ENCODE data around the gene EEF2.
"Not testable (repeated sequence)": the region's sequence is repeated elsewhere in the genome, so short reads cannot be mapped to it uniquely, and the experiment has no call there.

EEF2 gene

DNA sequence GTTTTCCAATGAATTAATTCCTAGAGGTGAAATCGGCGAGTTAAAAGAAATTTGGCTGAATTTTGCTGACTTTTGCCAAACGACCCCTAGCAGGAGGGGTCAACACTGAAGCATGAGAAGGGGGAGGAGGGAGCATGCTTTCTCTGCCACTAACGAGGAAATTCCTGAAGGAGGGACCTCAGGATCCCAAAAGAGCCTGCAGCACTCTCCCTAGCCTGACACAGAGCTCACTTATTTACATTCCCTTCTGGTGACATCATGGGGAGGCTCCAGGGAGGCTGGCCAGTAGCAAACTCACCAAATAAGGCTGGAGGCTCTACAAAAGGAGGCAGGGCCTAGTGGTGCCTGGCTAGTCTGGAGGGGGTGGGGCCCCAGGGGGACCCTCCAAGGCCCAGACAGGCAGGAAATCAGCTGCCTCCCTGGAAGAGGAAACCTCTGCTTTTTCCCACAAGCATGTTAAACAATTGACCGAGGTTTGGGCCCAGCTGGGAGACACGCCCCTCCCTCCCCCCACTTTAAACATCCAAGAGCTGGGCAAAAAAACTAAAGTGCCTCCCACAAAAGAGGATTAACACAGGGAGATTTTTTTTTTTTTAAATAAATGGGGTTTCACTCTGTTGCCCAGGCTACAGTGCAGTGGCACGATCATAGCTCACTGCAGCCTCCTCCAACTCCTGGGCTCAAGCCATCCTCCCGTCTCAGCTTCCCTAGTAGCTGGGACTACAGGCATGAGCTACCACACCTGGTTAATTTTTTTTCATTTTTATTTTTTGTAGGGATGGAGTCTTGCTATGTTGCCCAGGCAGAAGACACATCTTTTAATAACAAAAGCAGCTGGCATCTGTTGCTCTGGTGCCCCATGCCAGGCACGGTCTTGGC, 16.5 kb downstream of the EEF2 start:
- no peak for DNase-seq

DNA sequence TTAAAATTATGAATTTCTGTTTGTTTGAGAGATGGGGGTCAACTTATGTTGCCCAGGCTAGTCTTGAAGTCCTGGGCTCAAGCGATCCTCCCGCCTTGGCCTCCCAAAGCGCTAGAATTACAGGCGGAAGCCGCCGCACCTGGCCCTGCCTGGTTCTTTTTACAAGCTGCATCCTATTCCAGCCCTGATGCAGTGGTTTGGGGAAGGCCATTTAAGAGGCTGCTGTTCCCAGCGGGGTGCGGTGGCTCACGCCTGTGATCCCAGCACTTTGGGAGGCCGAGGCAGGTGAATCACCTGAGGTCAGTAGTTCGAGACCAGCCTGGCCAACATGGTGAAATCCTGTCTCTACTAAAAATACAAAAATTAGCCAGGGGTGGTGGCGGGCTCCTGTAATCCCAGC, 17.3 kb downstream of the EEF2 start:
- not testable (repeated sequence) for DNase-seq

DNA sequence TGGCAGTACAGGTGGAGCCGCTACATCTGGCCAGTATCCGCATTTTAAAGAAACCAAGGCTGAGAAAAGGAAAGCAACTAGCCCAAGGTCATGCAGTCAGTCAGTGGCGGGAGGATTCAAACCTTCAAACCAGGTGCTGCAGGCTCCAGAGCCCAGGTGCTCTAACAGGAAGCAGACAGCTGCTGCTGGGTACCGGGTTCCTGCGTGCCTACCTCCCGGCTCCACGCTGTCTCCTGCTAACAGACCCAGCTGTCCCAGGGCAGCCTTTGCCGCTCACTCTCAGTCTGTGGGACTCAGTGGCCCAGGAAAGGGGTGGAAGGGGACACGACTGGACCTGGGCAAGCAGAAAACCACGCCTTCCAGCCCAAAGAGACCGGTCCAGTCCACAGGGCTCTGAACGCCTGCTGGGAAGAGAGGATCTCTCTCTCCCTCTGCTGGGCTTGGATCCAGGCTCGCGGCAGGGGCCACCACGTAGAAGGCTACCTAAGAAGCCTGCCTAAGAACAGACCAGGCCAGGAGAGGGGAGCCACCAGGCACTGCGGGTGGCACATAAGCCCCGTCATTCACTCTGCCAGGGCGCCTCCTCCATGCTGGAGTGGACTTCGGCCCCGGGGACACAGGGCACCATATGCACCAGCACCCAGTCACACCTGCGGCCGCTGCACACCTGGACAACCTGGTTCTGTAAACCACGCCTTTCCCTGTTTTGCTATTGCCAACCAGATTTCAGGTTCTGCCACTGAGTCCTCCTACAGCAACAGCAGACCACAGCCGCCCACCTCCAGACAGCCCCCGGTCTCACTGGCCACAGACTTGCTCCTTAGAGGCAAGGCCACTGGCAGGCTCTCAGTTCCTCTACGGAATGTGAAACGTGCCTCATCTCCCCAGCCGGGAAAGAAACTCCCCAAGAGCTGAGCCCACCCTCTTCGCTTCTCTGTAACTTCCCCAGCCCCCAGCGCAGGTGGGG, 18.9 kb downstream of the EEF2 start:
- DNase-seq, result no peak

DNA sequence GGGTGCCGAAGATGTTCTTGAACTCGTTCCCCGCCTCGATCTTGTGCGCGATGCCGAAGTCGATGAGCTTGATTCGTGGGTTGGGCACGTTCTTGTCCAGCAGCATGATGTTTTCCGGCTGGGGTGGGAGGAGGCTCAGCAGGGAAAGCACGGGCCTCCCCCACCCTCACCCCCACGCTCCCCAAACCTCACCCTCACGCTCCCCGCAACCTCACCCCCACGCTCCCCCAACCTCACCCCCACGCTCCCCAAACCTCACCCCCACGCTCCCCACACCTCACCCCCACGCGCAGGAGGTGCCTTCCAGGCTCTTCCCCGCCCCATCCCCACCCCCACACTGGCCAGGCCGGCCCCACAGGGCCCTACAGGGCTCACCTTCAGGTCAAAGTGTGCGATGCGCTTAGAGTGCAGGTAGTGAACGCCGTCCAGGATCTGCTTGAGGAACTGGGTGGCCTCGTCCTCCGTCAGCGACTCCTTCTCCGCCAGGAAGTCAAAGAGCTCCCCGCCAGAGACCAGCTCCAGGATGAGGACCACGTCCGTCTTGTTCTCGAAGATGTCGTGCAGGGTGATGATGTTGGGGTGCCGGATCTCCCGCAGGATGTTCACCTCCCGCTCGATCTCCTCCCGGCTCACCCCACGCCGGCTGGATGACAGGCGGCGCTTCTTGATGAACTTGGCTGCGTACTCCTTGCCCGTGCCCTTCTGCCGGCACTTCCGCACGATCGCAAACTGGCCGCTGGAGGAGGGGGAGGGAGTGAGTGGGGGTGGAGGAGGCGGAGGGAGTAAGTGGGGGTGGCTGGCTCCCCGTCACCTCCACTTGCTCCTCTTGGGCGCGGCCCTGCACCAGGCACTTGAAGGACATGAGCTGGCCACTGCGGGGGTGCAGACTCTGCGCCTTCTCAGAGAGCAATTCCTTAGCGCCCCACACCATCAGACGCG, 20.7 kb downstream of the EEF2 start:
- DNase-seq, result no peak

DNA sequence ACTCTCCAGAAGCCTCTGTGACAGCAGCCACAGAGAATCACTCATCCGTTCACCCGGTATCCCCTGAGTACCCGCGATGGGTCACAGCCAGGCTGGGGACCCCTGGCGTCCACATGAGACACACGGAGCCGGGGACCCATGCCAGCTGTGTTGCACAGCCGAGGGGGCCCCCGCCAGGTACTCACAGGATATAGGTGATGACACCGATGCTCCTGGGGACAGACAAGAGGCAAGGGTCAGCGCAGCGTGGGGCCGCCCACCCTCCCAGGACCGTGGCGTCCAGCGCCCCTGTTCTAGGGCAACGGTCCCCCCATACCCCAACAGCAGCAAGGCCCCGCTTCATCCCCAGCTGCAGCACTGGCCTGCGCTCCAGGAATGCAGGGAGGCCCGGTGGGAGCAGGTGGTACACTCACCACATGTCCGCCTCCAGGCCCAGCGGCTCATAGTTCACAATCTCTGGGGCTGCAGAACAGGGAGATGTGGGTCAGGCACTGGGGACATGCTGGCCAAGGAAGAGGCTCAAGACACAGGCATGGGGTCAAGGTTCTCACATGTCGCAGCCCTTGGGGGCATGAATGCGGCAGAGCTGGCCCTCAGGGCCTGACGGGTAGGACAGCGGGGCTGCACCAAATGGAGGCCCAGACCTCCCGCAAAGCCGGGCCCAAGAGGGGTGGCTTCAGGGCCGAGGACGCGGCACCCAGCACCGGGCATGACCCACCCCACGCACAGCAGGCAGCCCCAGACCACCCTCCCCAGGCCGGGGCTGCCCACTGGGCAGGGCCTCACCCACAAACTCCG, 21.6 kb downstream of the EEF2 start:
- DNase-seq, result no peak

DNA sequence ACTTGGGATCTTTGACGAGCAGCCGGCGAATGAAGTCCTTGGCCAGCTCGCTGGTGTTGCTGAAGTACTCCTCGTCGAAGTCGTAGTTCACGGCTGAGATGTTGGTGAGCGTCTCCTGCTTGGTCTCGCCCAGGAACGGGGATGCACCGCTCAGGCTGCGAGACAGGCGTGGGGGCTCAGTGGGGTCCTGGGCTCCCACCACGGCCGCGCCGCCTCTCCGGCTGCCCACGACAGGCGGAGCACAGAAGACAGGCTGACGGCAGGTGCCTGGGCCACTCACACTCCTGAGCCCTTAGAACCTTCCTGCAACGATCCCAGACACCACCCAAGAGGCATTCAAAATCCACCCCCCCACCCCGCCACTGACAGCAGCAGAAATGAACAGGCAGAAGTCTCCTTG, 24.3 kb downstream of the EEF2 start:
- no peak for DNase-seq

DNA sequence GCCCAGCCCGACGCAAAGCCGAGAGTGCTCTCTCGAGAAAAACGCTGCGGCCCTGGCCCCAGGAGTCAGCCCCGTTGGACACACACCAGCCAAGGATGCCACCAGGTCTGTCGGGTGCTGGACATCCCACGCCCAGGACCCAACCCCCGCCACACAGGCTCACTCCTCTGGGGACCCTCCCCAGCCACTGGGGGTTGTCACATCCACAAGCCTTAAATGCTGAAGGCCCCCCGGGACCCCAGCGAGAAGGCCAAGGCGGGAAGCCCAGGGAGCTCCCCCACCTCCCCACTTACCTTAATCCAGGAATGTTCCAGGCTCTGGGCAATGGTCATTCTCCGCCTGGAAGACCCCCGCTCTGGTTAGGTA, 25.5 kb downstream of the EEF2 start:
- DNase-seq, result no peak

DNA sequence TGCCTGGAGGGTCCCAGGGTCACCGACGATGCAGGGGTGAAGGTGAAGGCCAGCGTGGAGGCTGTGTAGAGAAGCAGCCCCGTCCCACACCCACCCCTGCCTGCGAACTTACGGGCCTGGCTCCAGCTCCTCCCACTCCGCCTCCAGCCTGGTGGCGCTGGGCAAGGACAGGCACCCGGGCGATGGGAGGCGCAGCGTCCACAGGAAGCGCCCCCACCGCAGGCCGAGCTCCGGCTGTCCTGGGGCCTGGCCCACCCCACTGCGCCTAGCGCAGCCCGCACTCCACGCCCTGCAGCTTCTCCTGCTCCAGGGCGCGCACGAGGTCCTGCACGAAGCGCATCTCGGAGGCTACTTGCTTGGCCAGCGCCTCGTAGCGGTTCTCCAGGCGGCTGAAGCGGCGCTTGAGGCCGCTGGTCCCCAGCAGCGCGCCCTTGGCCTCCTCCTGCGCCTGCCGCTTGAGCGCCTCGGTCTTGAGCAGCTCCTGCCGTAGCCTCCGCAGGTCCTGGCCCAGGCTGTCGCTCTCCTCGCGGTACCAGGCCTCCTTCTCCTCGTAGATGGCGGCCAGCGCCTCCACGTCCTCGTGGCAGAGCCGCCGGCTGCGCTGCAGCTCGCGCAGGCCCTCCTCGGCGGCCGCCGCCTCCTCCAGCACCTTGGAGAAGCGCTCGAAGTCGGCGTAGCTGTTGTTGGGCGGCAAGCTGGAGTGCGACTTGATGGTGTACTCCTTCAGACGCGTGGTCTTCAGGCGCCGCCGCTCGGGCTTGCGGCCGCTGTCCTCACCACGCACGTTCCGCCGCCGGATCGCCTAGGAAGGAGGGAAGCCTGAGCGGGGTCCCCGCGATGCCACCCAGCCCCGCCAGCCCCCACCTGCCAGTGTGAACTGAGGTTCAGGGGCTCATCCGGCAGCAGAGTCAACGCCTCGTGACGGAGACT, 26.2 kb downstream of the EEF2 start:
- no peak for DNase-seq

DNA sequence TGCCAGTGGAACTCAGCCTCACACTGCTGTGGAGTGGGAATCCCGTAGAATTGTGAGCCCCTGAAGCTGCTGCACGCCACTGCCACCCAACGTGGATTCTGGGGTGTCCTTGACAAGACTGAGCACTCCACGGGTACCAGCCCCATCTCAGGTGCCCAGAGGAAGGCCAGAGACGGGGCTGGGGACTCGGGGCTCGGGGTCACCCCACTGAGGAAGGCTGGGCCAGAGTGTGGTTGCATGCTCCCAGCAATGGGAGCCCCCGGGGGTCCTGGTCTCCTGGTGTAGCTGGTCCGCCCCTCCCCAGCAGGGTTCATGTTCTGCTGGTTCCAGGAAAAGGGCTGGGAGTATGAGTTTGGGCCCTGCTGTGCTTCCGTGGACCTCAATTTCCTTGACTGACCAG, 29.6 kb downstream of the EEF2 start:
- no peak for DNase-seq

DNA sequence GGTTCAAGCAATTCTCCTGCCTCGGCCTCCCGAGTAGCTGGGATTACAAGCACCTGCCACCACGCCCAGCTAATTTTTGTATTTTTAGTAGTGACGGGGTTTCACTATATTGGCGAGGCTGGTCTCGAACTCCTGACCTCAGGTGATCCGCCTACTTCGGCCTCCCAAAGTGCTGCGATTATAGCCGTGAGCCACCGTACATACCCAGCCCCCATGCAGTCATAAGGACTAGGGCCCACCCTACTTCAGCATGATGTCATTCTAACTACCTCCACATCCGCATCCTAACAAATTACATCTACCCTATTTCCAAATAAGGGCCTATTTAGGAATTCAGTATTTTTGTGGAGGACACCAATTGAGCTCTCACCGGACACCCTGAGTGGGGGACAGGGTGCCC, 30.0 kb downstream of the EEF2 start:
- not testable (repeated sequence) for DNase-seq

DNA sequence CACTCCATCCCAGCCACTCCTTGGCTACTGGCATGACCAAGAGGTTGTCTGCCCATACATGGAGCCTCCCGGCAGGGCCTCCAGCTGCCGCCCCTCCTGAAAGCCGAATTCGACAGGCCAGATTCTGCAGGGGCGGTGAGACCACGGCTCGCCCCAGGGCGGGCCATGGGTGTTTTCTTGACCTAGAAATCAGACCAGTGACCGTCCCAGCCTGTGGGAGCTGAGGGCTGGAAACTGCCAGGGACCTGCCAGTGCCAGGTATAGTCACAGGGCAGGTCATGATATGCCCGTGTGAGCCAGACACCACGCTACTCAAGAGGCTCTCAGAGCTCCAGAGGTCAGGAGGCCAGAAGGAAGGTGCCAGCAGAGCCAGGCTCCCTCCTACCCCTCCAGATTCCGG, 31.2 kb downstream of the EEF2 start:
- no peak for DNase-seq

DNA sequence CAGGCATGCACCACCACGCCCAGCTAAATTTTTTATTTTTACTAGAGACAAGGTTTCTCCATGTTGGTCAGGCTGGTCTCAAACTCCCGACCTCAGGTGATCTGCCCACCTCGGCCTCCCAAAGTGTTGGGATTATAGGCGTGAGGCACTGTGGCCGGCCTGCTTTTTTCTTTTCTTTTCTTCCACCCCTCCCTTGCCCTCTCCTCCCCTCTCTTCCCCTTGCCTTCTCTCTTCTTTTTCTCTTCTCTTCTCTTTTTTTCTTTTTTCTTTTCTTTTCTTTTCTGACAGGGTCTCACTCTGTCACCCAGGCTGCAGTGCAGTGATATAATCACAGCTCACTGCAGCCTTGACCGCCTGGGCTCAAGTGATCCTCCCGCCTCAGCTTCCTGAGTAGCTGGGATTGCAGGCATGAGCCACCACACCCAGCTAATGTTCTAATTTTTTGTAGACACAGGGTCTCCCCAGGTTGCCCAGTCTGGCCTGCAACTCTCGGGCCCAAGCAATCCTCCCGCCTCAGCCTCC, 32.4 kb downstream of the EEF2 start:
- DNase-seq, result not testable (repeated sequence)

DNA sequence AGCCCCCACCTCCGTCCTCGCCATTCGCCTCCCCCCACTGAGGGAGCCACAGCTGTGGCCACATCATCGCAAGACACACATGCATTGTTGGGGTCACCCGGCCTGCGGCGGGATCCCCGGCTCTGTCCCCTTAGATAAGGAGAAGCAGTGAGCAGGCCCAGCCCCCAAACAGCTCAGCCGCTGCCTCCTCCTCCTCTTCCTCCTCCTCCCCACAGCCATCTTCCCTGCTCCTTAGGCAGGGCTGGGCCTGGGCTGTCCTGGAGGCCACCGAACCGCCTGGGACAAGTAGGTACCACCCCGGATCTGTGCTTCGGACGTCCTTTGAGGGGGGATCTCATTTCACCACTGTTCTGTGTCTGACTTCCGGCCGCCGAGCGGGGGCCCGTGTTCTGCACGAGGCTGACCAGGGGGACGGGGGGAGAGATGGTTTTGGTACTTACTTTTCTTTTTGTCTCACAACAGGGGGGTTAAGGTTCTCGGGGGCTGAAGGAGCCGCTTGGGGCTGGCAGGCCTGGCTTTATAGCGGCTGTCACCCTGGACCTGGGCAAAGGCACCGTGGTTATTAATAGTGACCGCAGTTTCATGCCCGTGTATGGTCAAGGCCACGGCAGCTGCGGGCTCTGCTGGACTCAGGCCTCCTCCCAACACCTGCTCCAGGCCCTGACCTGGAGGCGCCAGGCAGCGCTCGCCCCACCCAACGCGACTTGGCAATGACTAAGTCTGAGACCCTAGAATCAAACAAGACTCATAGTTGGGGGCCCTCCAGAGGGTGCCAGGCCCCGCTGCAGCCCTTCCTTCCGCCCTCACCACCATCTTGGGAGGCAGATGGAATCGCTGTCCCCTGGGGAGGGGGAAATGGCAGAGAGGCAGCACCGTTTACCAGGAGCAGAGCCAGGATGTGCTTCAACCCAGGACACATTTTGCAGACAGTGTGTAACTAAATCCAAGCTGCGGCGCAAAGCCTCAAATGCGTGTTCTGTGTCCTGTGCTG, 34.1 kb downstream of the EEF2 start:
- no peak for DNase-seq

DNA sequence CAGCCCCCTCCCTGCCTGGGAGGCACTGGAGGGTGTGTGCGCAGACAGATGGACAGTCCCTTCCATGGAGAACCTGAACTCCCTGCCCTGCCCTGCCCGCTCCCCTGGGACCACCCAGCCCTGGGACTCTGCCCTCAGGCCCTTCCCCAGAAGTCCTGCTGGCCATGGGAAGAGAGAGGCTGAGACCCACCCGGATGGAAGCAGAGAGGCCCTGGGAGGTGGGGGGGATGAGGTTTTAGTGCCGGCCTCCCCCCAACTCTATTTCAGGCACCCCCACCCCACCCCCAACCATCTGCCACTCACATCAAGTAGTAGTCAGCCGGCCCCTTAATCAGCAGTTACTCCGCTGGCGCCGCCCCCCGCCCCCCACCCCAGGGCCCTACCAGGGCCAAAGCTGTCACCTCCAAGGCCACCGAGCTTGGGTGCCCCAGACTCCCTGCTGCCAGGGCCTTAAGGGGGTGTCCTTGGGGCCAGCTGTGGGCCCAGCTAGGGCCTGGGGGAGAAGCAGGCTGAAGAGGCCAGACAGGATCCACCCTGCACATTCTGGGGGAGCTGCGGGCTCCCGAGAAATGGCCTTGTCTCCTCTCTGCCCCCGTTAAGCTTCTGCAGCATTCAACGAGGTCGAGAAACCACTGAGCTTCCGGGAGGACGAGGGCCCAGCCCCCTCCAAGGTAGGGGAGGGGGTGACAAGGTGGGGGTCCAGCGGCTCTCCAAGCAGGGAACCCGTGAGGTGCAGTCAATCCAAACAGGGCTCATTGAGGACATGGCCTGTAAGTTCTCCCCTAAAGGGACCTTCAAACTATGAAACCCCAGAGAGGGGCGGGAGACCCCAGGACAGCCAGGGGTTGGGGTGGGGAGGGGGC, 35.0 kb downstream of the EEF2 start:
- DNase-seq, result no peak

DNA sequence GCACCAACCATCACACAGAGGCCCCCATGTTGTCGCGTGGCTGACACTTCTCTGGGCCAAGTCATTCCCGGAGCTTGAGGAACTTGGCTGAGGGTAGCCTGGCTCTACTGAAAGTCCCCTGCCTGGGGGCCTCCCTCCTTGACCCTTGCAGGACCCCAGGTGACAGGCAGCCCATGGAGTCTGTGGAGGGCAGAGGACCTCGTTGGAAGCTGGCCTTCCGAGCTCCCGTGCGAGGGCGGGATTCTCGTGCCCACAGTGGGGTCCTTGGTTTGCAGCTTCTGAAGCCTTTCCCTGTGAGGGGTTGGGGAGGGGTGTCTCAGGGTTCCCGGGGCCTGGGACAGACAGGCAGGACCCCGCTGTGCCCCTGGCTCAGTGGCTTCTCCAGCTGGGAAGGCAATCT, 36.0 kb downstream of the EEF2 start:
- DNase-seq, result no peak

DNA sequence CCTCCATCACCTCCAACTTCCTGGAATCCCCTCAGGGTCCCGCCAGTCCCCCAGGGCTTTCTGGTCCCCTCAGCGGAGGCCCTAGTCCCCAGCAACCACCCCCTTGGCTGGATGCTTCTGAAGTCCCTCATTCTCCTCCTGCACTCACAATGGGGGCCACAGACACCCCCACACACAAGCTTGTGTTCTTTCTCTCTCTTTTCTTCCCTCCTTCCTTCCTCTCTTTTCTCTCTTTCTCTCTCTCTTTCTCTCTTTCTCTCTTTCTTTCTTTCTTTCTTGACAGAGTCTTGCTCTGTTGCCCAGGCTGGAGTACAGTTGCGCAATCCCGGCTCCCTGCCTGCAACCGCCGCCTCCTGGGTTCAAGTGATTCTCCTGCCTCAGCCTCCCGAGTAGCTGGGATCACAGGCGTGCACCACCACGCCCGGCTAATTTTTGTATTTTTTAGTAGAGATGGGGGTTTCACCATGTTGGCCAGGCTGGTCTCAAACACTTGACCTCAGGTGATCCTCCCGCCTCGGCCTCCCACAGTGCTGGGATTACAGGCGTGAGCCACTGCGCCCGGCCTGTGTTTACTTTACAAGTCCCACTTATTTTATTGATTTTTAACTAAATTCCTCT, 37.8 kb downstream of the EEF2 start:
- DNase-seq, result not testable (repeated sequence)

DNA sequence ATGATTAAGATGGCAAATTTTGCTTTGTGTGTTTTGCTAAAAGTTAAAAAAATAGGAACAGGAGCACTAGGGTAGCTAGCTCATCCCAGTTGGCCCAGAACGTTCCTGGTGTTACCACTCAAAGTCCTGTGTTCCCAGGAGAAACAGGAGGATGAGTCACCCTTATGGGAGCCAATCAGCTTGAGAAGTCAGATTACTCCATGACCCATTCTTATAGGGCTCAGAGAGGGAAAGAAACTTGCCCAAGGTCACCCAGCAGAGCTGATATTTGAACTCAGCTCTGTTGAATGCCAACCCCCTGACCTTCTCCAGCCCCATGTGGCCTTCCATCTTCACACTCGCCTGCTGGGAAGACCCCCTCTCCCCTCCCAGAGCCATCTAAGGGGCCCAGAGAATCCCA, 39.4 kb downstream of the EEF2 start:
- no peak for DNase-seq
